Stimulated activated CD4-positive, alpha-beta T cell treated with anti-CD3 and anti-CD28 coated beads, Interleukin-4, amount 100 ng/mL, for 48 hours (primary cell): ENCODE measurements around the gene ISCA1.
A peak's percentile ranks its signal among the peaks of the same experiment; 100 is the strongest.
"Not testable (repeated sequence)": the region's sequence is repeated elsewhere in the genome, so short reads cannot be mapped to it uniquely, and the experiment has no call there.

Experiments used
- DNase-seq, 2 donors: peaks; one replicate each; pipeline ENCODE4 v3.0.0-alpha.2; 2020; ENCODE audit warnings: low read depth in 2 of 2

The ISCA1 gene

GRCh38 chr9:86282077-86282978, at the start of gene ISCA1:
Gene ISCA1, minus strand, starts transcription at chr9:86282538. Its CDS starts 80 bp downstream, at chr9:86282458.
- DNase-seq = peak; percentile 97 to 99

DNA sequence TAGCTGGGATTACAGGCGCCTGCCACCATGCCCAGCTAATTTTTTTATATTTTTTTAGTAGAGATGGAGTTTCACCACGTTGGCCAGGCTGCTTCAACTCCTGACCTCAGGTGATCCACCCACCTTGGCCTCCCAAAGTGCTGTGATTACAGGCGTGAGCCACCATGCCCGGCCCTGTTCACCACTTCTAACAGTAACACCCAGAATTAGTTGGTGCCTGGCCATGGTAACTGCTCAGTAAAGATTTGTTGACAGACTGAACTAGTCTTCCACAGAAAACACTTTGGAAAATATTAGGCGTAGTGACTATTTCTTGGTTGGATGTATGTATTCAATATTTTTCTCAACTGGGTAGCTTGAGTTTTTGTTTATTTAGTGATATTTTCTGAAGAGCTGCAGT, 47.8 kb upstream of the ISCA1 start:
- no peak for DNase-seq

GRCh38 chr9:86329649-86330048, 47.3 kb upstream of the ISCA1 start:
- no peak for DNase-seq

- DNase-seq = no peak
Observed at GRCh38 chr9:86328156-86328555, 45.8 kb upstream of the ISCA1 start.

- no peak for DNase-seq
Observed at GRCh38 chr9:86326536-86326935, 44.2 kb upstream of the ISCA1 start.

DNA sequence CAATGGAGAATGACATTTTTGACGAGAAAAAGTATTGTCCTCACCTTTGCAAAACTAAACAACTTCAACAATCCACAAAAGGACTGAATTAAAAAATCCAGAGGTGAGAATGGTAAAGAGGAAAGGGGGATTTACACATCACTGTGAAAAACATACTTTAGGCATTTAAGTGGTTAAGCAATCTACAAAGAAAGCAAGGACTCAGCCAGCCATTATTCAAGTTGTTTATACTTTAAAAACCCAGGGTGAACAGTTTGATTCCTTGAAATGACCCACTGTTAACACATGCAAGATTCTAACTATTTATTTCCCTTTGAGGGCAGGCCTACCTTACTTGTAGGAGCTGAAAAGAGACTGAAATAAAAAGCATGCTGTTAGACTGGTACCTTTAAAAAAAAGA, 42.6 kb upstream of the ISCA1 start:
- DNase-seq = no peak

DNA sequence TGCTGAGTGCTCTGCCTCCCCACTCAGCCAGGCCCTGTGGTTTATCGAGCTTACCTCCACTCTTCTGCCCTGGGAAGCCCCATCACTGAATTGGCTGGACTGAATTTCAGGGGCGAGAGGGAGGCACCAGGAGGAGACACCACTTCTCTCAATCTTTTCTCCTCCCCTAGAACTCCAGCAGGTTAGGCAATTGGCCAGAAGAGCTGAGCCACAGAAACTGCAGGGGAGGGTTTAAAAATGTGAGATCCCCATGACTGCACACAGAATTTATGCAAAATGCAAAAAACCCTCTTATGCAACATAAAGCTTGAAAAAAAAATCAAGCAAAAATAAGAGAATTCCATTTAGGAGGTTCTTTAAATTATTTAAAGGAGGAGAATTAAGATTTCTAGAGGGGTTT, 42.0 kb upstream of the ISCA1 start:
- DNase-seq = no peak

DNA sequence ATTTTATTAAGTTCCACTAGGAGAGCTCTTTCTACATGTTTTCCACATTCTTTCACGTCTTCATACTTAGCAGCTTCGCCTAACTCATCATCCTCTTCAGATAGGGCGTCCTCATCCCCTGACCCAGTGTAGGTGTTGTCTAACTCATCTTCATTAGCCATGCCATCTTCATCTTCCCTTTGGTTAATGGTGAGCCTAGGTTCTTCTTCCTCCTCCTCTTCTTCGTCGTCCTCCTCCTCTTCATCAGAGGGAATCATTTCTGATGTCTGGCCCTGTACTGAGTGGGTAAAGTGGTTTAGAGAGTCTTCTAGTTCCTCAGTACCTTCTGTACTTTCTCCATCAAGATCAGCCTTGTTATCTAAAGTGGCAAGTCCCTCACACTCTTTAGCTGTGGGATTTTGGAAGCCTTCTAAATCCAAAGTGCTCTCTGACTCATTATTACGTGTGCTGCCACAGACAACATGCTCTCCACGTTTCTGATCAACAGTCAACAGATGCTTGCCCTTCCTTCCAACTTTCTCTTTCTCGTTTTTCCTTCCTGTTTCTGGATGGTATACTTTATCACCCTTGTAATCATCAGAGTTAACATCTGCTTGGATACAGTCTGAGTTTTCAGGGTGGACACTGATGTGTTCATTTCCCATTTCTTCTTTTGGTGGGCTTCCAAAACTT, 40.8 kb upstream of the ISCA1 start:
- DNase-seq = no peak

DNA sequence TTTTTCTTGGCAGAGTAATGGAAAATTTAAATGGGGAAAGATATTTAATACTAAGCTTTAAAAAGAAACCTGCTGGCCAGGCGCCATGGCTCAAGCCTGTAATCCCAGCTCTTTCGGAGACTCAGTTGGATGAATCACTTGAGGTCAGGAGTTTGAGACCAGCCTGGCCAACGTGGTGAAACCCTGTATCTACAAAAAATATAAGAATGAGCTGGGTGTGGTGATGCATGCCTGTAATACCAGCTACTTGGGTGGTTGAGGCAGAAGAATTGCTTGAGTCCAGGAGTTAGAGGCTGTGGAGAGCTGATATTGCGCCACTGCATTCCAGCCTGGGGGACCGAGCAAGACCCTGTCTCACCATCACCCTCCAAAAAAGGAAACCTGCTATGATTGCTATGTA, 39.0 kb upstream of the ISCA1 start:
- DNase-seq = no peak

GRCh38 chr9:86318187-86318586, 35.8 kb upstream of the ISCA1 start:
- no peak for DNase-seq

DNA sequence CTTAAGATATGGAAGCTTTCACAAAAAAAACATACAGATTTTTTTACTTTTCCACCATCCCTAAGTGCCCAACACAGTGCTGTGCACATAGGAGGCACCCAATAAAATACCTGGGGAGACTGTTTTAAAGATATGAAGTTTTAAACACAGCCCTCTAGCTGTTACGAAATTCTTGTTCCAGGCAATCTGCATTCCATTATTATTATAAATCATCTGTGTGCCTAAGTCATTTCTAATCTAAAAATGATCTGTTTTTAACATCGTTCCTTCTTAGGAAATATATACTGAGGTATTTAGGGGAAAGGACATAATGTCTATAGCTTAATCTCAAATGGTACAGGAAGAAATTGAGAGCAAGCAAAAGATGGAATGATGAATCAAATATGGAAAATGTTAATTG, 32.7 kb upstream of the ISCA1 start:
- DNase-seq = no peak

DNA sequence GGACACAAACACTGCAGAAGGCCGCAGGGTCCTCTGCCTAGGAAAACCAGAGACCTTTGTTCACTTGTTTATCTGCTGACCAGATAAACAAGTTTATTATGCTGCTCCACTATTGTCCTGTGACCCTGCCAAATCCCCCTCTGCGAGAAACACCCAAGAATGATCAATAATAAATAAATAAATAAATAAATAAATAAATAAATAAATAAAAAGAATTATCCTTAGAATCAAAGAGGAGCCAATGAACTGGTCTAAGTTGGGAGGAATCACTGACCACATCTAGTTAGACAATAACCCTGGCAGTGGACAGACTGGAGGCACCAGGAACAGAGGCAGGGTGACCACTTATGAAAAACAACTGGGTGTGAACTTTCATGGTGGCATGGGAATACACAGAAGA, 30.6 kb upstream of the ISCA1 start:
- DNase-seq = not testable (repeated sequence)

GRCh38 chr9:86308687-86309086, 26.3 kb upstream of the ISCA1 start:
- DNase-seq = no peak

DNA sequence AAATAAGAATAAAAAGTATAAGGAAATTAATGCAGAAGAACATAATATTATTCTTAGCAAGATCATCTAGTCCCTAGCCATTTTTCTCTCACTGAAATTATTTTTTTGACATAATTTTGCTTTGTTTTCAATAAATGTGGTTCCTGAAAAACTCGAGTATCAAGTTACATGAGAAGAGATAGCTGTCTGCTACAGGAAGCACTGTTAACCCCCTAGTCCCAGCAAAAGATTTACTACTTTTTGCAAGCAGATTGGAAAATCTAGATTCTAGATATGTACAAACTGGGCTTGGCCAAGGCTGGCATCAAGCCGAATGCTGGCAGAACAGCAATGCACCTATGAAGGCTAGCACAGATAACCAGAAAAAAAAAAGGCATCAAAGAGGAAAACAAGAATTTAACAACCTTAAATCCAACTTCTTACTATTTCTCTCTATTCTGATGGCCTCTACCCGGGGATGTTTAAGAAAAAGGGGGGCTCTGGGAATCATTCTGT, 21.9 kb upstream of the ISCA1 start:
- no peak for DNase-seq

- DNase-seq = peak in 1 of 2 donors; percentile 34
Observed at GRCh38 chr9:86303316-86303975, 21.1 kb upstream of the ISCA1 start.

- no peak for DNase-seq
Observed at GRCh38 chr9:86301686-86302085, 19.3 kb upstream of the ISCA1 start.

DNA sequence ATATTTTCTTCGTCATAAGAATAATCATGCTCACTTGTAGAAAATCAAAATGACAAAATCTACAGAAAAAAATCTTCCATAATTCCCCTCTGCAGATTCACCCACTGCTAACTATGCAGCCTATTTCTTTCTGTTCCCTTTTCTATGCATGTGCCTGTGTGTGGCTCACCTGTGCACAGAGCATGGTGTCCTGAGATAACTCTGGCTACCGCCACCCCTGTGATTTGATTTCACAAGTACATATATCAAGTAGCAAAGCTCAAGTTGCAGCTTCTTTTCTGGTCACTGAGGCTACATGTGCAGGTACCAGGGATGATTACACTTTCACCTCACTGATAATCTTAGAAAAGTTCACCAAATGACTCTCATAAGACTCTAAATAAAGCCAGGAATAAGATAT, 18.4 kb upstream of the ISCA1 start:
- DNase-seq = no peak

- no peak for DNase-seq
Observed at GRCh38 chr9:86298873-86299272, 16.5 kb upstream of the ISCA1 start.

DNA sequence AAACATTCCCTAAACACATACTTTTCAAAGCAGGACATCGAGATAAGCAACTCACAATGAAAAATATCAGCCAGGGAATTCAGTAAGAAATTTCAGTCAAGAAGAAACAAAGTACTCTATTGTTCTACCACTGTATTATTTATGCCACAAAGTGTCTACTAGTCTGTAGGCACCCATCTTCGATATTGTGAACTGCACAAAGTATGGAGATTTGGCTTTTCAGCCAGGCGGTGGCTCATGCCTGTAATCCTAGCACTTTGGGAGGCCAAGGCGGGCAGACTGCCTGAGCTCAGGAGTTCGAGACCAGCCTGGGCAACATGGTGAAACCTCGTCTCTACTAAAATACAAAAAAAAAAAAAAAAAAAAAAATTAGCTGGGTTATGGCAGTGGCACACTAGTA, 8.0 kb upstream of the ISCA1 start:
- DNase-seq = not testable (repeated sequence)

- DNase-seq = no peak
Observed at GRCh38 chr9:86288499-86289198, 6.3 kb upstream of the ISCA1 start.

GRCh38 chr9:86287013-86287412, 4.7 kb upstream of the ISCA1 start:
- no peak for DNase-seq

GRCh38 chr9:86286278-86286677, 3.9 kb upstream of the ISCA1 start:
- DNase-seq = no peak
